Type B pancreatic cell (in vitro differentiated cells): ENCODE data around the gene PRKCA. TPM values are rescaled to one million over a fixed set of nuclear protein-coding genes. Genes with fewer than 3 reads are reported as not detected.

Experiments used
- DNase-seq: peaks from one replicate; pipeline ENCODE4 v3.0.0; 2021; ENCODE audit warnings: mixed read lengths; ENCODE audit not compliant: unreplicated experiment; ENCODE audit errors: extremely low spot score
- H3K27ac Mint-ChIP-seq: 2 replicates; pipeline ENCODE4 v1.8.0; 2021; ENCODE audit warnings: mild to moderate bottlenecking, mixed read lengths
- H3K27me3 Mint-ChIP-seq: 2 replicates; pipeline ENCODE4 v1.8.0; 2021; ENCODE audit warnings: mixed read lengths
- H3K36me3 Mint-ChIP-seq: 2 replicates; pipeline ENCODE4 v1.8.0; 2021; ENCODE audit warnings: mixed read lengths
- H3K4me1 Mint-ChIP-seq: one replicate; pipeline ENCODE4 v1.8.0; 2021; ENCODE audit warnings: mixed read lengths; ENCODE audit not compliant: unreplicated experiment
- H3K4me3 Mint-ChIP-seq: 2 replicates; pipeline ENCODE4 v1.8.0; 2021; ENCODE audit warnings: mild to moderate bottlenecking, mixed read lengths
- H3K9me3 Mint-ChIP-seq: 2 replicates; pipeline ENCODE4 v1.8.0; 2021; ENCODE audit warnings: mixed read lengths
- total RNA-seq: library from RNA; stranded (reverse); gene quantifications from 2 replicates; pipeline ENCODE4 v1.2.1, GENCODE V29; 2021; ENCODE audit warnings: low replicate concordance
- TF ChIP-seq, protein P1 (sequence below): fragments of 200-600 bp; sonication (generic); conservative IDR thresholded peaks from 2 replicates; pipeline ENCODE4 v1.5.0; 2021; ENCODE audit warnings: antibody characterized with exemption, mild to moderate bottlenecking

Gene PRKCA
- total RNA-seq, 1 donor from 2014 or later = 16.1 TPM

DNA sequence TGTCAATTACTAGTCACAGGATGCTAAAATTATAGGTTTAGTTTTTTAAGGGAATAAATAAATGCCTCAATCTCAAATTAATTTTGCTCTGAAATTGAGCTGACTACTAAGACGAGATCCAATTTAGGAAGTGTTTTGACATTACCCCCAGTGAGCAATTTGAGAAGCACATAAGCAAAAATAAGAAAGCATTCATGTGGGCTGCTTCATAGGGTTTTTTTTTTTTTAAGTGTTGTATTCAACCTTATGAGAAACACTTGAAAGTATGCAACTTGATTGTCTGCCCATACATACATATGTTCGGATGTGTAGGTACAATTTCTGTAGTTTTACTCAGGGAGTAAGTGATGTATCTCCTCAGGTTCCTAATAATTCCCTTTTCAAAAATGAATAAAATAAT lies 77.6 kb downstream of the PRKCA start:
- no peaks in the 10 kb centered on the region for H3K36me3 Mint-ChIP-seq
- DNase-seq = no peak
- TF ChIP-seq, protein P1, sequence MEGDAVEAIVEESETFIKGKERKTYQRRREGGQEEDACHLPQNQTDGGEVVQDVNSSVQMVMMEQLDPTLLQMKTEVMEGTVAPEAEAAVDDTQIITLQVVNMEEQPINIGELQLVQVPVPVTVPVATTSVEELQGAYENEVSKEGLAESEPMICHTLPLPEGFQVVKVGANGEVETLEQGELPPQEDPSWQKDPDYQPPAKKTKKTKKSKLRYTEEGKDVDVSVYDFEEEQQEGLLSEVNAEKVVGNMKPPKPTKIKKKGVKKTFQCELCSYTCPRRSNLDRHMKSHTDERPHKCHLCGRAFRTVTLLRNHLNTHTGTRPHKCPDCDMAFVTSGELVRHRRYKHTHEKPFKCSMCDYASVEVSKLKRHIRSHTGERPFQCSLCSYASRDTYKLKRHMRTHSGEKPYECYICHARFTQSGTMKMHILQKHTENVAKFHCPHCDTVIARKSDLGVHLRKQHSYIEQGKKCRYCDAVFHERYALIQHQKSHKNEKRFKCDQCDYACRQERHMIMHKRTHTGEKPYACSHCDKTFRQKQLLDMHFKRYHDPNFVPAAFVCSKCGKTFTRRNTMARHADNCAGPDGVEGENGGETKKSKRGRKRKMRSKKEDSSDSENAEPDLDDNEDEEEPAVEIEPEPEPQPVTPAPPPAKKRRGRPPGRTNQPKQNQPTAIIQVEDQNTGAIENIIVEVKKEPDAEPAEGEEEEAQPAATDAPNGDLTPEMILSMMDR = no peak
- H3K4me1 Mint-ChIP-seq = peaks cover 28% of the 10 kb centered on the region
- no peak overlapping the region for H3K27ac Mint-ChIP-seq
- peaks cover 5% of the 10 kb centered on the region for H3K27me3 Mint-ChIP-seq
- no peak overlapping the region for H3K4me3 Mint-ChIP-seq
- no peaks in the 10 kb centered on the region for H3K9me3 Mint-ChIP-seq

DNA sequence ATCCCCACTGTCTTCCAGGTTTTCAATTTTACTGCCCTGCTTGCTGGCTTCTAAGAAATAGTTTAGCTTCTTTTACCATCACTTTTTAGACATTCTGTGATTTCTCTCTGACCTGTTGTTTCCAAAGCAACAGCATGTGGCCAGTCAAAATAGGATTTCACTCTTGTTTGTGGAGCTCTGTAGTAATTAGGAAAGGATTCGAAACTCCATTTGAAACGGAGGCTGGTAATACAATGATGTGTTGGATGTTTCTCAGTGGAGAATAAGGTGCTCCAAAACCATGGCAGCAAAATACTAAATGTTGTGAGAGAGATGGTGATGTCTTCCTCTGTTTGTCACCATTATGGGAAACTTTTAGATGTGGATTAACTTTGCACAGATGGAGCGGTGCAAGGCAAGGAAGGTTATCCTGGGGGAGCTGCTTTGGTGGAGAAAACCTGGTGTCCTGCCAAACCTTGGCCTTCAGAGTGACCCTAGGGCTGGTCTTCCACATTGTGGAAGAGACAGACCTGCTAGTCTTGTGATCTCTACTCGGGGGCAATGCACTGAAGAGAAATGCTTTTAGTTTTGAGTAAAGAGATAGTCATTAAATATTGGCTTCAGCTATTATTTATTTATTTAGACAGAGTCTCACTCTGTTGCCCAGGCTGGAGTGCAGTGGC lies 79.4 kb downstream of the PRKCA start:
- H3K27me3 Mint-ChIP-seq = peaks cover 10% of the 10 kb centered on the region
- peaks cover 3% of the 10 kb centered on the region for H3K9me3 Mint-ChIP-seq
- TF ChIP-seq, protein P1 = no peak
- no peak for DNase-seq
- H3K36me3 Mint-ChIP-seq = peaks cover 2% of the 10 kb centered on the region
- H3K4me1 Mint-ChIP-seq = peaks cover 27% of the 10 kb centered on the region
- H3K27ac Mint-ChIP-seq = no peak overlapping the region
- no peak overlapping the region for H3K4me3 Mint-ChIP-seq

DNA sequence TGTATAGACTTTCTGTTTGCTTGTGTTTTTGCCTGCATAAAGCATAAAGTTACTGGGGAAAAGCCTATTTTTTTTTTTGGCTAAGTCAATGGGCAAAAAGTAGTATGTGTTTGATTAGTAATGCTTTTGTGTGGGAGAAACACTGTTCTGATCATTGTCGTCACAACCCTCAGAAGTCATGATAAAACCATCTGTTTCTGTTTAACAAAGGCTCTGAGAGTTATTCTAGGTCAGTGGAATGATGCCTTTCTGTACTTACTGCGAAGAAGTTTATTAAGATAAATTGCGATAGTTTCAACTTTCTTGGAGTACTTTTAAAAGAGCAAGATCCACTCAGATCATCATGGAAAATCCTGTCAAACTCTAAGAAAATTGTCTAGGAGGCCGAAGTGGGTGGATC lies 80.9 kb downstream of the PRKCA start:
- DNase-seq = no peak
- Mint-ChIP-seq H3K27ac (peak overlapping the region; percentile 25), H3K9me3 (peaks cover 7% of the 10 kb centered on the region), H3K4me3 (peak overlapping the region; percentile 3), H3K27me3 (peaks cover 17% of the 10 kb centered on the region), H3K4me1 (peaks cover 38% of the 10 kb centered on the region), H3K36me3 (peaks cover 6% of the 10 kb centered on the region)
- TF ChIP-seq, protein P1 = no peak

DNA sequence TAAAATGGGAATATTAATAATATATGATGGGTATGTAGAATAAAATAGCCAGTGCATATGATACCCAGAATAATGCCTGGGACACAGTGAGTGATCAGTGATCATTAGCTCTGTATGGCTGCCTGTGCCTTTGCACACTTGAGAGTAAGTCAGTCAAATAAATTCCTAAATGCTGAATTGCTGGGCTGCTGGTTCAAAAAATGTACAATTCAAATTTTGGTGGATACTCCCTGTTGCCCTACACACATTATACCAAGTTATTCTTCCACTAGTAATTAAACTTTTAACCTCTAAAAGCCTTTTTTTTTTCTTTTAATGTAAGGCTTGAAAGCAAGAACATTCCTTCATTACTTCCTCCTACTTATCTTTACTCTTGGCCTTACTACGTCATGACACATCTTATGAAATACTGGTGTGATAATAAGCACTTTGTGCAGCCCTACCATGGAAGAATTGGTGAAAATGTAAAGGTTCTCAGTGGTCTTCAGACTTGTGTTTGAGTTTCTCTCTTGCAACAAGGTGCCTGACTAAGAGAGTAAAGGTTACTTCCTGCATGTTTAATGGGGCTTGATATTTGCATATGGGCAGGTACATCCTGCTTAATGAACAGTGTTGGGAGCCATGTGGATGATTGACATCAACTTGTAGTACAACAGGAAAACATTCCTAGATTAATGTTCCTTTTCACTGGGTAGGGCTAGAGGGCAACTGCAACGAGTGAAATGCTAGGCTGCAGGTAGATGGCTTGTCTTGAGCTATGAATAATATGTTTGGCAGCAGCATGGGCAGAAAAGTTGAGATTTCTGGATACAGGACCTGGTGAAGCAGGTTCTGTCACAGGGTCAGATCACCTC lies 84.3 kb downstream of the PRKCA start:
- Mint-ChIP-seq H3K27ac (peak overlapping the region; percentile 75), H3K9me3 (peaks cover 7% of the 10 kb centered on the region), H3K4me1 (peaks cover 31% of the 10 kb centered on the region), H3K36me3 (peaks cover 10% of the 10 kb centered on the region), H3K27me3 (peaks cover 15% of the 10 kb centered on the region), H3K4me3 (peak overlapping the region; percentile 54)
- TF ChIP-seq, protein P1 = no peak
- DNase-seq = no peak

DNA sequence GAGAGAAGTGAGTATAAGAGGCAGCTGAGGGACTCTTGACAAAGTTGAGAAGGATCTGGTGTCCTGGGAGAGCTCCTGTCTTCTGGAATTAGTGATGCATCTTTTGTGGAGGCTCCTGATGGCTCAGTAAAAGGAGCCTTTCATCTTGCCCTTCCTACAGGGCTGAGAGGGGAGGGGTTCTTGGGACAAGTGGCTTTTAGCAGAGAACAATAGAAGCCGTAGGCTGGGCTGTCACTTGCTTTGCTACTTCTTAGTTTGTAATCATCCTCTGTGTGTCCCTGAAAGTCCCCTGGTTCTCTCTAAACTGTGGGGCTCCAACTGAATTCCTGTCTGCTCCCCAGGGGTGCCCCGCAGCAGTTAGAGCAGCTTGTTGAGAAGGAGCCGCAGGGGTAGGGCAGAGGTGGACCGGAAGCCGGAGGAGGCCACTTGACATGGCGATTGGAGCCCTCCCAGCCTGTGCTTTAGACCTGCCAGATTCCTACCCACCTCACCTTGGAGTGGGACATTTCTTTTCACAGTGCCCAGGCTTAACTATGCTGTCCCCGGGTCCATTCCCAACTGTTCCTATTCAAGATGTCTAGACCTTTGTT lies 85.1 kb downstream of the PRKCA start:
- H3K9me3 Mint-ChIP-seq = peaks cover 7% of the 10 kb centered on the region

More for the DNA sequence above, 85.1 kb downstream of the PRKCA start:
- Mint-ChIP-seq H3K4me3 (peak overlapping the region; percentile 54), H3K27me3 (peaks cover 15% of the 10 kb centered on the region), H3K4me1 (peaks cover 32% of the 10 kb centered on the region), H3K36me3 (peaks cover 10% of the 10 kb centered on the region), H3K27ac (peak overlapping the region; percentile 75)
- TF ChIP-seq, protein P1 = no peak
- no peak for DNase-seq
